HK-2 (cell line): ENCODE measurements around the gene SLC29A1.
"Not testable (repeated sequence)": the region's sequence is repeated elsewhere in the genome, so short reads cannot be mapped to it uniquely, and the experiment has no call there.

ENCODE experiments used
- DNase-seq: peaks from one replicate; pipeline ENCODE4 v3.0.0-alpha.2; 2018; ENCODE audit not compliant: unreplicated experiment

Gene SLC29A1

GRCh38 chr6:44223319-44224028 lies at the start of gene SLC29A1:
Gene SLC29A1 (plus strand): TSS chr6:44223595. CDS start chr6:44227314, 3,719 bp downstream.
- DNase-seq: peak; percentile 84

GRCh38 chr6:44176130-44176761 lies 47.1 kb upstream of the SLC29A1 start:
- DNase-seq: no peak

GRCh38 chr6:44176762-44177509 lies 46.5 kb upstream of the SLC29A1 start:
- no peak for DNase-seq

- DNase-seq: no peak
Measured at GRCh38 chr6:44177691-44178423, 45.5 kb upstream of the SLC29A1 start.

- DNase-seq: no peak
Measured at GRCh38 chr6:44178424-44179071, 44.8 kb upstream of the SLC29A1 start.

GRCh38 chr6:44179072-44179536 lies 44.3 kb upstream of the SLC29A1 start:
- no peak for DNase-seq

- DNase-seq: no peak
Measured at GRCh38 chr6:44179648-44180047, 43.7 kb upstream of the SLC29A1 start.

GRCh38 chr6:44180406-44180805 lies 43.0 kb upstream of the SLC29A1 start:
- DNase-seq: no peak

GRCh38 chr6:44180886-44181285 lies 42.5 kb upstream of the SLC29A1 start:
- DNase-seq: no peak

- DNase-seq: not testable (repeated sequence)
Measured at GRCh38 chr6:44181784-44182183, 41.6 kb upstream of the SLC29A1 start.

- no peak for DNase-seq
Measured at GRCh38 chr6:44182911-44183390, 40.4 kb upstream of the SLC29A1 start.

- no peak for DNase-seq
Measured at GRCh38 chr6:44183783-44184182, 39.6 kb upstream of the SLC29A1 start.

- not testable (repeated sequence) for DNase-seq
Measured at GRCh38 chr6:44185356-44185755, 38.0 kb upstream of the SLC29A1 start.

- DNase-seq: no peak
Measured at GRCh38 chr6:44185953-44186634, 37.3 kb upstream of the SLC29A1 start.

- no peak for DNase-seq
Measured at GRCh38 chr6:44186635-44187025, 36.8 kb upstream of the SLC29A1 start.

GRCh38 chr6:44188819-44189218 lies 34.6 kb upstream of the SLC29A1 start:
- DNase-seq: no peak

- DNase-seq: no peak
Measured at GRCh38 chr6:44189257-44189656, 34.1 kb upstream of the SLC29A1 start.

GRCh38 chr6:44190715-44191114 lies 32.7 kb upstream of the SLC29A1 start:
- no peak for DNase-seq

- no peak for DNase-seq
Measured at GRCh38 chr6:44192428-44193041, 30.9 kb upstream of the SLC29A1 start.

GRCh38 chr6:44193307-44193910 lies 30.0 kb upstream of the SLC29A1 start:
- no peak for DNase-seq
